ENCODE data around the gene ACACA.

- TF ChIP-seq CTCF (conservative IDR thresholded peaks at IDR 0.05 in 1 of 2, IDR thresholded peaks at IDR 0.05 in 1 of 2; ENCODE audit: extremely low read depth in 1 of 2, insufficient read depth in 1 of 2, low read depth in 1 of 2, low read length in 2 of 2): no peak
- no peak for TF ChIP-seq EZH2 (IDR thresholded peaks at IDR 0.05; ENCODE audit: borderline replicate concordance, low read length)
These were observed 357.8 kb downstream of the ACACA start for GRCh38 chr17:37048811-37049210.
